ENCODE results near the gene LILRB3.
"Not testable (repeated sequence)": the region's sequence is repeated elsewhere in the genome, so short reads cannot be mapped to it uniquely, and the experiment has no call there.

Gene LILRB3

GRCh38 chr19:54245936-54246335 is 23.1 kb upstream of the LILRB3 start:
- no peak overlapping the region for H3K4me3 ChIP-seq
- H3K27ac ChIP-seq: no peak overlapping the region

- not testable (repeated sequence) for H3K4me3 ChIP-seq, H3K27ac ChIP-seq
These were observed 21.0 kb upstream of the LILRB3 start for GRCh38 chr19:54243809-54244208.

- H3K27ac ChIP-seq: peak within 1 kb of the TSS in 1 of 21 experiments; percentile 73
- not testable (repeated sequence) for H3K4me3 ChIP-seq
These were observed 19.8 kb upstream of the LILRB3 start, which contains the start of gene LILRA6 for GRCh38 chr19:54242646-54243045. Gene LILRA6 (minus strand): TSS chr19:54242790.

- not testable (repeated sequence) for H3K4me3 ChIP-seq
- peak overlapping the region in 1 of 21 experiments; percentile 73 for H3K27ac ChIP-seq
These were observed 19.4 kb upstream of the LILRB3 start for GRCh38 chr19:54242234-54242633.

GRCh38 chr19:54240372-54241336 is 17.8 kb upstream of the LILRB3 start:
- H3K27ac ChIP-seq, H3K4me3 ChIP-seq: not testable (repeated sequence)

- H3K27ac ChIP-seq, H3K4me3 ChIP-seq: not testable (repeated sequence)
These were observed 16.9 kb upstream of the LILRB3 start for GRCh38 chr19:54239491-54240371.

GRCh38 chr19:54233941-54234340 is 11.1 kb upstream of the LILRB3 start:
- no peak overlapping the region for H3K27ac ChIP-seq

GRCh38 chr19:54231077-54231931 is 8.5 kb upstream of the LILRB3 start:
- H3K4me3 ChIP-seq: no peak overlapping the region

More at GRCh38 chr19:54233941-54234340, 11.1 kb upstream of the LILRB3 start:
- no peak overlapping the region for H3K4me3 ChIP-seq

GRCh38 chr19:54230031-54230430 is 7.2 kb upstream of the LILRB3 start:
- Histone ChIP-seq H3K27ac (no peak overlapping the region), H3K4me3 (no peak overlapping the region)

More at GRCh38 chr19:54231077-54231931, 8.5 kb upstream of the LILRB3 start:
- H3K27ac ChIP-seq: no peak overlapping the region

GRCh38 chr19:54229146-54229545 is 6.3 kb upstream of the LILRB3 start:
- Histone ChIP-seq H3K4me3 (no peak overlapping the region), H3K27ac (no peak overlapping the region)

DNA sequence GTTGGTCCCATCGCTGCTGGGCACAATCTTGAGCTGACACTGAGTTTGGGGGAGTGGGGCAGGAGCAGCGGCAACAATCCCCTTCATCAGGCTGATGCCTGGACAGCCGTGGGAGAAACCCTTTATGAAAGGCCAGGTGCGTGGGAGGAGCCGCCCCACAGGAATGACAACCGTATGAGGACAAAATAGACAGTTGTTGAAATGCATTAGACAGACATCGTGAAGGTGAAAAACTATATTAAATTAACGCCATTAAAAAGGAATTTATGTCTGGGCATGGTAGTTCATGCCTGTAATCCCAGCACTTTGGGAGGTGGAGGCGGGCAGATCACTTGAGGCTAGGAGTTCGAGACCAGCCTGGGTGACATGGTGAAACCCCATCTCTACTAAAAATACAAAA is 1.8 kb upstream of the LILRB3 start:
- not testable (repeated sequence) for H3K27ac ChIP-seq, H3K4me3 ChIP-seq

- peak overlapping the region in 1 of 21 experiments; percentile 8 for H3K27ac ChIP-seq
These were observed 1.1 kb upstream of the LILRB3 start for GRCh38 chr19:54223937-54224281.

DNA sequence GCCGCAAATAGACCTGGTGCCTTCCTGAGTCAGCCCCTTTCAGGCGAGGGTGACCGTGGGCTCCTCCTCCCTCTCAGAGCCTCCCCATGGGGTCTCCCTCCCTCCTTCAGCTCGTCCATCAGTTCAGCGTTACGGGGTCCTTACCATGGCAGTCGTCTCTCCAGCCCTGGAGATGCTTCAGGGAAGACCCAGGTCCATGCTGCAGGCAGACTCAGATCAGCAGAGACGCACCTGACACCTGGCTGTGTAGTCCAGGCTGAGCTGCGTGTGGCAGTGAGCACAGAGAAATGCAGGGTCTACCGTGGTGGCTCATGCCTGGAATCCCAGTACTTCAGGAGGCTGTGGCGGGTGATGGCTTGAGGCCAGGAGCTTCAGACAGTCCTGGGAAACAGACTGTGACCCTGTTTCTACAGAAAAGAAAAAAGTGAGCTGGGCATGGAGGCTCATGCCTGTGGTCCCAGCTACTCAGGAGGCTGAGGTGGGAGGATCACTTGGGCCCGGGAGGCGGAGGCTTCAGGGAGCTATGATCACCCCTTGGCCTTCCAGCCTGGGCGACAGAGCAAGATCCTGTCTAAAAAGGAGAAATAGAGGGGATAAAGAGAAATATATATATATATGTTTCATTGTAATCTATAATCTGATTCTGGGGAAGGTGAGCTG is 600 bp upstream of the LILRB3 start:
- peak overlapping the region in 1 of 7 experiments; percentile 15 for H3K4me3 ChIP-seq
- peak overlapping the region in 5 of 21 experiments; percentile 1 to 77 (median 24) for H3K27ac ChIP-seq

More at GRCh38 chr19:54223937-54224281, 1.1 kb upstream of the LILRB3 start:
- not testable (repeated sequence) for H3K4me3 ChIP-seq

GRCh38 chr19:54221947-54222346 is 860 bp downstream of the LILRB3 start:
- H3K4me3 ChIP-seq: not testable (repeated sequence)
- peak overlapping the region in 1 of 21 experiments; percentile 77 for H3K27ac ChIP-seq

DNA sequence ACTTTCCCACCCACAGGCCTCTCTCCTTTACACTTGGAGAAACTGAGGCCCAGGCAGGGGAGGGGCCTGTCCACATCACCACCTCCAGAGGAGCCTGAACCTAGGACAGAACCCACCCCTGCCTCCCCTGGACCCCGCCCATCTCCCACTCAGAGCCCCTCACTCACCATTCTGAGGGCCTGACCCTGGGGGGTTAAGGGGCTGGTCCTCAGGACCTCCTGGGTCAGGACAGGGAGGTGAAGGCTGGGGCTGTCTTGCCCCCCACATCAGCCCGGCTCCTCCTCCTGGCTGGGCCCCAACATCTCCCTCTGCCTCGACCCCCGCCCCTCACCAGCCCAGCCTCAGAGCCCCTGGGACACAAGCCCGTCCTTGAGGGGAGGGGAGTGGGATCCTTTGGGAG is 3.1 kb downstream of the LILRB3 start:
- not testable (repeated sequence) for H3K27ac ChIP-seq, H3K4me3 ChIP-seq

- H3K4me3 ChIP-seq: no peak overlapping the region
- no peak overlapping the region for H3K27ac ChIP-seq
These were observed 3.7 kb downstream of the LILRB3 start for GRCh38 chr19:54218960-54219661.

- no peak overlapping the region for H3K27ac ChIP-seq
- H3K4me3 ChIP-seq: no peak overlapping the region
These were observed 4.5 kb downstream of the LILRB3 start for GRCh38 chr19:54218259-54218658.

GRCh38 chr19:54217517-54218247 is 5.1 kb downstream of the LILRB3 start:
- not testable (repeated sequence) for H3K4me3 ChIP-seq, H3K27ac ChIP-seq

All from skin epidermis (tissue), 12 donors.